Epidermal melanocyte (primary cell): Measurements from ENCODE around the gene EPHB3.

Experiments
- DNase-seq: peaks from one replicate; pipeline ENCODE4 v3.0.0; 2011; ENCODE audit warnings: low spot score; ENCODE audit not compliant: insufficient read length

Gene EPHB3

DNA sequence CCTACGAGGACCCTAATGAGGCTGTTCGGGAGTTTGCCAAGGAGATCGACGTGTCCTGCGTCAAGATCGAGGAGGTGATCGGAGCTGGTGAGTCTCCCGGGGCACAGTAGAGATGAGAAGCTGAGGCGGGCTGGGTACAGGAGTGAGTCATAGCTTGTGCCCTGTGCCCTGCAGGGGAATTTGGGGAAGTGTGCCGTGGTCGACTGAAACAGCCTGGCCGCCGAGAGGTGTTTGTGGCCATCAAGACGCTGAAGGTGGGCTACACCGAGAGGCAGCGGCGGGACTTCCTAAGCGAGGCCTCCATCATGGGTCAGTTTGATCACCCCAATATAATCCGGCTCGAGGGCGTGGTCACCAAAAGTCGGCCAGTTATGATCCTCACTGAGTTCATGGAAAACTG, 17.9 kb downstream of the EPHB3 start:
- no peak for DNase-seq

DNA sequence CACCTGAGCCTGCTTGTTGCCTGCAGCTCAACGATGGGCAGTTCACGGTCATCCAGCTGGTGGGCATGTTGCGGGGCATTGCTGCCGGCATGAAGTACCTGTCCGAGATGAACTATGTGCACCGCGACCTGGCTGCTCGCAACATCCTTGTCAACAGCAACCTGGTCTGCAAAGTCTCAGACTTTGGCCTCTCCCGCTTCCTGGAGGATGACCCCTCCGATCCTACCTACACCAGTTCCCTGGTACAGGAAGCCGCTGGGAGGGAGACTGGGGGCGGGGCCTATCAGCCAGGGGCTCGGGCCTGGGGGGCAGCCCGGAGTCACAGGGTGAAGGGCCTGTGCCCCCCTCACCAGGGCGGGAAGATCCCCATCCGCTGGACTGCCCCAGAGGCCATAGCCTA, 18.8 kb downstream of the EPHB3 start:
- no peak for DNase-seq

DNA sequence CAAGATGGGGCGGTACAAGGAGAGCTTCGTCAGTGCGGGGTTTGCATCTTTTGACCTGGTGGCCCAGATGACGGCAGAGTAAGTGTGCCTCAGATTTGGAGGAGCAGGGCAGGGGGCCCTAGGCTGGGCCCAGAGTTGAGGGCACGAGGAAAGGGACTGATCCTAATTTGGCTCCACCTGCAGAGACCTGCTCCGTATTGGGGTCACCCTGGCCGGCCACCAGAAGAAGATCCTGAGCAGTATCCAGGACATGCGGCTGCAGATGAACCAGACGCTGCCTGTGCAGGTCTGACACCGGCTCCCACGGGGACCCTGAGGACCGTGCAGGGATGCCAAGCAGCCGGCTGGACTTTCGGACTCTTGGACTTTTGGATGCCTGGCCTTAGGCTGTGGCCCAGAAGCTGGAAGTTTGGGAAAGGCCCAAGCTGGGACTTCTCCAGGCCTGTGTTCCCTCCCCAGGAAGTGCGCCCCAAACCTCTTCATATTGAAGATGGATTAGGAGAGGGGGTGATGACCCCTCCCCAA, 19.8 kb downstream of the EPHB3 start:
- DNase-seq, result no peak

DNA sequence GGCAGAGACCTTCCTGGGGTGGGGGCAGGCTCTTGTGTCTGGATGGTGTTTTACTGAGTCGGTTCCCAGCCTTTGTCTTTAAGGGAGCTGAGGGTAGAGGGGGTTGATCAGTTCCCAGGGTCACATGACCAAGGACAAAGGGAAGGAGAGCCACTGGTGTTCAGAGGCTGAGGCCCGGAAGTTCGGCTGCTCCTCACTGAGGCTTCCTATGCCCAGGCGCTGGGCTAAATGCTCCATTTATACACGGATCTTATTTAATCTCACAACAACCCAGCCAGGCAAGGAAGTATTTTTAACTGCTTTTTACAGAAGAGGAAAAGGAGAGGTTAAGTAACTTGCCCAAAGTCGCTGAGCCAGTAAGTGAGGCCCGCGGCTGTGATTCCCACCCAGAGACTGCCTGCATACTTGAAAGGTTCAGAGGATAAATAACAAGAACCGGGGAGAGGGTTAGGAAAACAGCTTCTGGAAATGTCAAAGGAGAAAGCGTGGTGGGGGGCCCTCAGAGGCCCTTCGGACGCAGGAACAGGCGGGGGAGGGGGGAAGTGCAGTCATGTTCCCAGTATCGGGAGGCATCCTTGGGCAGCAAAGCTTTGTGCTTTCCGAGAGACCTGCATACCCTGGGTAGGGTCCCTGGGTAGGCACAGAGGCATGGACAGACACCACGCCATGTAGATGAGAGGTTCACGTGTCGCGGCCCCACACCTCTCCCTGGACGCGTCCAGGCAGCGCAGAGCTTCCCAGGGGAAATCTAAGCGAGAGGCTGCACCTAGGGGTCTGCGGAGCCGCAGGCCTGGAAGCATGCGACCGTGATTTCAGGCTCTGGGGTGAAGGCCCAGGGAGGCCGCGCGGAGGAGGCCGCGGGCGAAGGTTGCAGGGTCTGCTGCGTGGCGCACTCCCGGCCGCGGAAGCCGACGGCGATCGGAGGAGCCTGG, 21.3 kb downstream of the EPHB3 start:
- DNase-seq, result no peak

DNA sequence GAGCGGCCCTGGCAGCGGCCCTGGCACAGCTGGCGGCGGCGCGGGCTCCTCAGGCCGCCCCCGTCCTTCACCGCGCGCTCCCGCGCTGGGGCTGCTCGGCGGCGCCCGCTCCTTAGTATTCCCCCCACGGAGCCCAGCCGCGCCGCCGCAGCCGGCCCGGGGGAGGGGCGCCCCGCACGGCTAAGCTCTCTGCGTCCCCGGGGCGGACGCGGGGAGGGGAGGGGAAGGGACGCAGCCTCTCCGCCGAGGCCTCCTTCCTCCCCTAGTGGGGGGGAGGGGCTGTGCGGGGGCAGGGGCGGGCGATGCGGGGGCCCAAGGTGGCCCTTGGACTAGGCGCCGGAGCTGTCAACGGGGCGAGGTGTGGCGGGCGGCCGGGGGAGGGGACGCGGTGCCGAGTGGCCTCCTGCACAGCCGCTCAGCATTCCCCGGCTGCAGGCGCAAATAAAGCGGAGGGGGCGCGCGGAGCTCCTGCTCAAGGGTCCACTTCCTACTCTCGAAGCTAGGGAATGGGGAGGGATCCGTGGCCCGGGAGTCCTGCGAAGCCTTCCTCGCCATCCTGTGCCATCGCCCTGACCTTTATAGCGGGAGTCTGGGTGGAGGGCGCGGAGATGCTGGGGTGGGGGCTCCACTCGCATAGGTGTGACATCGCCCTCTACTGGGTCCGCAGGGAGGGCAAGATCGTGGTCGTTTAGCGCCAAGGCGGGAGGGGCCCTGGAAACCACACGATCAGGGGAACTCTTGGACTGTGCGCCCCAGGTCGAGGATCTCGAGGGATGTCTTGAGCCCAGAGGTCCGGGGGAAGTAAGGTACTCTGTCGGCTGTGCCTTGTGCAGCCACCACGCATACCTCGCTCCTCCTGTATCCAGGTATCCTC, 22.2 kb downstream of the EPHB3 start:
- DNase-seq, result no peak

DNA sequence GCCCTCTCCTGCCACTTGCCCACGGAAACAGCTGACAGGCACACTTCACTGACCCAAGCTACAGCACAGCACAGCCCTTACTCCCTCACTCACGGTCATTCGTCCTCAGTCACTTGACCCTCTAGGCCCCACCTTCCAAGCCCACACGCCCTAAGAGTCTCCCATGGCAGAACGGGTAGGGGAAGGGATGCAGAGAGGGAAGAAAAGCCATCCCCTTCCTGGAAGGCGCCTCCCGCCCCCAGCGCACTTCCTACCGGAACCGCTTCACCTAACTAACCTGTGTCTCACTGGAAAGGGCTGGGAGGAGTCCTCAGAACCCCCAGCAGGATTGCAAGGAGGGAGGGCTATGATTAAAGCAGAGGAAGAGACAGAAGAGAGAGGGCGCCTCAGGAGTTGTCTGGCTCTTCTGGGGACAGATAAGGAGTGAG, 22.9 kb downstream of the EPHB3 start:
- no peak for DNase-seq

DNA sequence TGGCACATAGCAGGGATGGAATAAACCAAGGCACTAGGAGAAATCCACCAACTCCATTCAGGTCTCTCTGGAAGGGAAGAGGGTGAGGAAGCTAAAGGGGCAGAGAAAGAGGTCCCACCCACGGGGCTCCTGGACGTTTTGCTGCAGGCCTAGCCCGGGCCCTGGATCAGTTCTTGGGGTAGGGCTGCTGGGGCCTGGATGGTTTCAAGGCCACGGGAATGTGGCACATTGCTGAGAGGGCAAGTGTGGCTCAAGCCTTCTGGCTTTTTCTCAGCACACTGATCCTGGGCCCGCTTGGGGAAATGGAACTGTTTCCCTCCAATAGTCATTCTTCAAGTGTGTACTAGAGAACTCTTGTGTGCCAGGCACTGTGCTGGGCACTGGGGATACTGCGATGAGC, 24.0 kb downstream of the EPHB3 start:
- no peak for DNase-seq

DNA sequence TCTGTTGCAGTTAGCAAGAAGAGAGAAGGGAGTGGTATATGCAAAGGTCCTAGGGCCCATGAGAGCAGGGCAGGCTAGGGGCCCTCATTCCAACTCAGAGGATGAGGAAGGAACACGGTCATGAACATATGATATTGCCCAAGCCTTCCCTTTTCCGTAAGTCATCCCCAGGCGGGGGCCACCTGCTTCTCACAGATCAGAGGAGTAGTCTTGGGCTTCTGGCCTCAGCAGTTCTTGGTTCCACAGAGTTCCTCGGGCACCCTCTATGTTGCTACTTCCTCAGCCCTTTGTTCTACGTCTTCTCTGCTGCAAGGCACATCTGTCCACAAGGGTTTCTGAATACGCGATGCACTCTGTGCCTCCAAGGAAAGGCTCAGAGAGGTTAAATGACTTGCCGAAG, 25.3 kb downstream of the EPHB3 start:
- no peak for DNase-seq

DNA sequence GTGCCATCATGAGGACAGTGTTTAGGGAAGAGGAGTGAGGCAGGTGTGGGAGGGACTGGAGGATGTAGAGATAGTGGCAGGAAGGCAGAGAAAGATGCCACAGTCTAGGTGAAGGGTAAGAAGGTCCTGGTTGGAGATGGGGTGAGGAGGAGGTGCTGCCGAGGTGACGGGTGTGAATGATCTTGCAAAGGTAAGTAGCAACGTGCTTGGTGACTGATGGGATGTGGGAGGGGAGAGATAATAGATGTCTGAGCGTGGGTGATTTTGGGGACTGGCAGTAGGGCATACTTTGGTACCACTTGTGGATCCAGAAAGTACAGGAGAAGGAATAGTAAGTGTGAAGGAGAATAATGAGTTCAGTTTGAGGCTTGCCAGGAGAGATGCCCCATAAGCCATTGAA, 27.2 kb downstream of the EPHB3 start:
- no peak for DNase-seq

DNA sequence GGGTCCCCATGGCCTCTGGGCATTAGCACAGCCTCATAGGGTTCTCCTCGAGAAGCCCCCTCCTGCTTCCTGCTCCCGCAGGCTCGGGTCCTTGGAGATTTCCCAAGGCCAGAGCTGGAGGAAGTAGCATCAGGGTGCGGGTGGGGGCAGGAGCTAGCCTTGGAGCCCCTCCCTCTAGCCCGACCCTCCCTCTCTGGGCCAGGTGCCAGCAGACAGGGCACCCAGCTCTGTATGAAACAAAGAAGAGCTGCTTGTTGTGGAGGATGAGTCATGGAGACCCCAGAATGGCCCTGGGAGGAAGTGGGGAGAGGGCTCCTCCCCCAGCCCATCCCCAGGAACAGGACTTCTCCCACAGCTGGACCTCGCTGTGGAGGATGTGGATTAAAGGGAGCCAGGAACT, 29.2 kb downstream of the EPHB3 start:
- DNase-seq, result no peak

DNA sequence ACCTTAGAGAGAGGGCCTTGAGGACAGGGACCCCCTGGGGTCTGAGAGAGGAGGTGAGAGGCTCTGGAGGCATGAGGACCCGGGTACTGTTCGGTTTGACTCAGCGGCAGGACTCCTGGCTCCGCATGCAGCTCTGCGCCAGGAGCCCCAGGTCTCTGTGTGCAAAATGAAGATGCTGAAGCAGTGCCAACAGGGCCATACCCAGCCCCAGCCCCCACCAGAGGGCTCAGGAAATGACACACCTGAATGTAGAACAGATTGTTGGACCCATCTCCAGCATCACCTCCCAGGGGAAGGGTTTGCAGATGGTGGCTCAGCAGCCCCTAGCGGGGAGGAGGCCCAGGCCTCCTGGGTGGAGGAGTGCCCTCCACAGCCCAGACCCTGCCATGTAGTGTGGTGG, 30.2 kb downstream of the EPHB3 start:
- no peak for DNase-seq

DNA sequence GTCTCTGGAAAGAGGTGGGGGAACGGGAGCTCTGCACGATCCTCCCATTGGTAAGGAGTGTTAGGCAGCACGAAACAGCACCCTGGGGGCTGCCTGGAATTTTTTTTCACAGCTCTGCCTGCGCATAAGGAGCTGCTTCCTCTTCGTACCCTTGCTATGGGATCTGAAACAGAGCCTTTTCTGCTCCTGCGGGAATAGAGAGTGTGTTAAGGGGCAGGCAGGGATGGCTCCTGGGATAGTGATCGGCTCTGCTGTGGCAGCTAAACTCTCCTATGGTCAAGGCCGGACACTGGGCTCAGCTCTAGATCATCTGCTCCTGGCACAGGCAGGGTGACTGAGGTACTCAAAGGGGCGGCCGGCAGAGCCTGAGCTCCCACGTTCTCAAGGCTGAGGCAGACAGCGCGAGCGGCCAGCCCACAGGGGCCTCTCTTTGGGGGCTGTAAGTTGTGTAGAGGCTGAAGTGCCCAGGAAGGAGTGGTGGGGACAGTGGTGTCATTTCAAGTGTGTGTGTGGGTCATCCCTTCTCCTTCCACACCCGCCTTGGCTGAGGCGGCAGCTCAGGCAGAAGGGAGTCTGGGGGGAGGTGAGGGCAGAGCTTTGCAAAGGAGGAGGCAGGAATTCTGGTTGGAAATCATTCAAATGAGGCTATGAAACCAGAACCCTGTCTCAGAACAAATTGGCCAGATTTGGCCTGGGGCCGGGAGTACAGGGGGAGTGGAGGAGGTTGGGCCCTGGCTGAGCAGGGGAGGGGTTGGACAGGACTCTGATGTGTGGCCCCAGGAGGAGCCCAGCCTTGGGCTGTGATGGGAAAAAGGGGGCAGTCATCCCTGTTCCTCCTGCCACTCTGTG, 31.0 kb downstream of the EPHB3 start:
- DNase-seq, result no peak

DNA sequence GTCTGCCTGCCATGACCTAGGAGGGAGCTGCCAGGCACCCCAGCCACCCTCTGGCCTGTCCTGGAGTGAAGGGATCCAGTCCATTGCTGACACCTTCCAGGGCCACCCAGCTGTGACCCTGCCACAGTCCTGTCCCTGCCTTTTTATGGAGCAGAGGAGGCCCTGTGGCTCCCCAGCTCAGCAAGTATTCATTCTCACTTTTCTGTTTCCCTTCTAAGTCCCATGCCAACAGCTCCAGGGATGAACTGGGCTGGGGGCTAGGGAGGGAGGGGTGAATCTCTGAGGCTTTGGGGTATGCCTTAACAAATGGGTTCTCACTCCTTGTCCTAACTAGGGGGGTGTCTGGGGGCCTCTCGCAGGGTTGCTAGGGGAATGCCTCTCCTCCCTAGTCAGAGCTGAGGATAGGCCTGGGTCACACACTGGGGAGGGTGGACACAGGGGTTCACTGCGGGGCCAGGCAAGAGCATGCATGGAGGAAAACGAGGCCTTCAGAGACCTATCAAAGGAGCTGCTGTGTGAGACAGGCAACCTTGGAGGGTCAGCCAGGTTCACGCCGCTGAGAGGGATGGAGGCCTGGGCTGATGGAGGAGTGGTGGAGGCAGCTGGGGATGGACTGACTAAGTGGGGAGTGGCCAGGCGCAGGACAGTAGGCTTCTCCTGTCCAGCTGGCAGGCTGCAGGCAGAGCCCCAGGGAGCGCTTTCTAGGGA, 31.8 kb downstream of the EPHB3 start:
- no peak for DNase-seq

DNA sequence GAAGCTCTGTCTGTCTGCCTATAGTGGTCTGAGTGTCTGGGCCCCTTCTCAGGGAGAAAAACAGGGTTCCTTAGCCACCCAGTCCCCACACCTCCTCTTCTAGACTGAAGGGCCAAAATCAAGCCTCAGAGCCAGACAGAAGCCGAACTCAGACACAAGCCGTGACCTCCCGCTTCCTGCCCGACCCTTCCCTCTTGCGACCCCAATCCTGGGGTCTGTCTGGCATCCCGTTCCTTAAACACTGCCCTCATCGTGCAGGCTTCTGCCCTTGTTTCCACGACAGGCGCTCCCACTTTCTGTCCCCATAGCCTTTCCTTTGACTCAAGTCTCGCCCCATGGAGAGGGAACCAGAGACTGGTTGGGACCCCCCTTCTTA, 32.3 kb downstream of the EPHB3 start:
- no peak for DNase-seq

DNA sequence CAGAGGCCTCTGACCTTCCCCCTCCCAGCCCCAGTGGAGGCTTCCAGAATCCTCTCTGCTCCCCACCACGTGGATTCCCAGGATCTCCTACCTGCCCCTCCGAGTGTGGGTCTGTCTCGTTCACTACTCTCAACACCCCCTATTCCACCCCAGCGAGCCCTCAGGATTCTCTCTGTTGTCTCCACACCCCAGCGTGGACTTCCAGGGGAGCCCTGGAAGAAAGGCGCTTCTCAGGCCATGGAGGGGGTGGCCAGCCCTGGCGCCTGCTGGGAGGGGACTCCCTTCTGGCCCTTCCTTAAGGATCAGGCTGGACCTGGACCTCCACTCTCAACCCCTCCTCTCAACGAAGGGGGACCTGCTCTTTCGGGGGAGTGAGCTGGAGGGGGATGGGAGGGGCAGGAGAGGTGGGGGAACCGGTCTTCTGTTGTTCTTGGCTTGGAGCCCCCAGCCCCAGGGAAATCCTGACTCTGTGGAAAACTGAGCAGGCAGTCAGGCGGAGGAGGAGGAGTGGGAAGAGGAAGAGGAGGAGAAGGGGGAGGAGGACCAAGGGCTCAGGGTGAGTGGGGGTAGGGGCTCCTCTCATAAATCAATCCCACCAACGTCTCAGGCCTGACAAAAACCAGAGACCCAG, 32.9 kb downstream of the EPHB3 start:
- DNase-seq, result no peak

DNA sequence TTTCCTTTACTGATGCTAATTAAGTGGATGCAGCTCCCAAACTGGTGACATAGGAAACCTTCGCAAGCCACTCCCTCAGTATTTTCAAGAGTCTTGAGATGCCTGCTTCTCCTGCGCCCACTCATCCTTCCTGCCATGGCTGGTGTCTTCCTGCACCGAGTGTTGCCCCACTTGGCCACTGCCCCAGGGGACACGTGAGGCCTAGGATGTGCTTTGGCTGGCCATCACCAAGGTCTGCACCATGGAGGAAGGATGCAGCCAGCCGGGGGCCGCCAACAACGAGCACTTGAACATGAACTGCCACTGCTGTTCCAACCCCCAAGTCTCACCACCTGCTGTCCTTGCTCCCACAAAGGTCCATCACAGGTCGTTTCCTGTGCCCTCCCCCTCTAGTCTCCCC, 34.1 kb downstream of the EPHB3 start:
- no peak for DNase-seq

DNA sequence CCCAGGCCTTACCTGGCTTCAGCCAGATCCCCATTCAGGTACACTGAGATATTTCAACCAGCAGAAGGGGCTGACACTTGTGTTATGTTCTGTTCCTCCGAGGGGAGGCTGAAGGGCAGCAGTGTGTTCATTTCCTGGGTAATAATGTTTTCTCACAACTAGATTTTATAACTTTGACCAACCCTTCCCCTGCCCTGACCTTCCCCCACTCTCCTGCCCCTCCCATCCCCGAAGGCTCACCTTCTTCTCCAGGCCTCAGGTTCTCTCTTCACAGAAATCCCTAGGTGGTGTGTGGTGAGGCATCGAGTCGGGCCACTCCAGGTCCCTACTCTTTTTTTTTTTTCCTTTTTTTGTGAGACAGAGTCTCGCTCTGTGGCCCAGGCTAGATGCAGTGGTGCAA, 34.6 kb downstream of the EPHB3 start:
- DNase-seq, result no peak

DNA sequence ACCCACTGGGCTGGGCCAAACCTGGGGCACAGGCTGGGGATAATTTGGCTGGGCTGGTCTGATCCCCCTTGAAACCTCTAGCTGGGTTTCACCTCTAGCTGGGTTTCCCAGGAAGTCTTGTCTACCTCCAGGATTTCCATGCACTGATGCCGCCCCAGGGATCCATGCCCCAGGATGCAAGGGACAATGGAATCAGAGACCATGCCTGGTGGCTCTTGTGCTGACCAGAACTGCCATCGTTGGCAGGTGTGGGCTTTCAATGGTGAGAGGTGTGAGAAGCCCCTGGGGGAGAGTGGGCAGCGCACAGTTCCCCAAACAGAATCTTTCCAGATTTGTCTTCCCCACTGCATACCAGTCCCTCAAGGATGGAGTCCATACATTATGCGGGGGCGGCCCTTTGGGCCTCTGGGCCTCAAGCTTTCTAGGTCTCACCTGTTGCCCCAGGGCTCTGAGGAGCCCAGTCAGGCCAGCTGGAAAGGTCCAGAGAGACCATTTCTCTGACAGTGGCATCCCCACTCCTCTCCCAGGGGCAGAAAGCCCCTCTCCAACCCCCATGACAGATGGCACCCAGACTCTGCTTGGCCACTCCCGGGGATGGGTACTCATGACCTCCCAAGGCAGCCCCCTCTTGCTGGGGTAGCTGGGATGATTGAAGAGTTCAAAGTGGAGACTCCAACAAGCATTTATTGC, 35.4 kb downstream of the EPHB3 start:
- DNase-seq, result no peak

DNA sequence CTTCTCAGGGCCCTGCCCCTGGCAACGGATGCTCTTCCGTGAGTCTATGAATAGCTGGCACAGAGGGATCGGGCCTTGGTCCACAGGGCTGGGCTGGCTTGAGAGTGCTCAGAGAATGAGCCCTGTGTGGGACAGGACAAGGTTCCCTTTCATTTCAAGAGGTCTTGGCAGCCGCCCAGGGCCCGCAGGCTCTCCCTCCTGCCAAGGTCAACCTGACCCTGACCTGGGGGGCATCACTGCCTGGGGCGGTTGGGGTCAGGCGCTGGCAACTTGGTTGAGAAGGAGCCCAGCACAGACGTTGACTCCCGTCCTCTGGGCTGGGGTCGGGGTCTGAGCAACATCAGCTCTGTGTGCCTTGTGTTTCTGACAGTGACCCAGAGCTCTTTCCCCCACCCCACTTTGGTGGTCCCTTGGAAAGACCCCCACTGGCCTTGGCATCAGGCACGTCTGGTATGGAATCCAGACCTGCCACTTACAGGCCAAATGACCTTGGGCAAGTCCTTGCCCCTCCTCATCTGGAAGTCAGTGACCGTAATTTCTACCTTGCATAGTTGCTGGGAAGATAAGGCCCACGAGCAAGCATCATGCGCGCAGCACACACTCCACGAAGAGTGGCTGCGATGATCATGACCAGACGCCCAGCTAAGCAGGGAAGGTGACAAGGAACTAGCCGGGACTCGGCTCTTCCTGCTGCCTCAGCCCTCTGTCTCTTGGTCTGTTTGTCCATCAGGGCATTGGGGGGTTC, 36.4 kb downstream of the EPHB3 start:
- DNase-seq, result peak; percentile 89
